Smooth muscle cell (in vitro differentiated cells): ENCODE data around the gene FAM124A. TPM values are rescaled to one million over a fixed set of nuclear protein-coding genes. Genes with fewer than 3 reads are reported as not detected.

Experiments
- DNase-seq: peaks from one replicate; lab custom pipeline; 2025; ENCODE audit not compliant: unreplicated experiment; lab: John Stamatoyannopoulos, UW
- H2AFZ ChIP-seq: fragments of 200-600 bp; sonication (generic); 2 replicates; pipeline ENCODE4 v1.6.0; 2016; ENCODE audit warnings: antibody characterized with exemption, low read depth, mild to moderate bottlenecking
- H3F3A ChIP-seq: fragments of 200-600 bp; sonication (generic); 2 replicates; pipeline ENCODE4 v1.6.0; 2017; ENCODE audit warnings: antibody characterized with exemption, low read depth
- H3K27ac ChIP-seq: fragments of 200-600 bp; sonication (generic); 2 replicates; pipeline ENCODE4 v1.5.1; 2016; ENCODE audit warnings: low read depth, mild to moderate bottlenecking
- H3K27me3 ChIP-seq: fragments of 200-600 bp; sonication (generic); 2 replicates; pipeline ENCODE4 v1.6.1; 2016; ENCODE audit warnings: low read depth, mild to moderate bottlenecking
- H3K36me3 ChIP-seq: fragments of 200-600 bp; sonication (generic); 2 replicates; pipeline ENCODE4 v1.5.1; 2016; ENCODE audit warnings: low read depth
- H3K4me1 ChIP-seq: fragments of 200-600 bp; sonication (generic); 2 replicates; pipeline ENCODE4 v1.5.1; 2016; ENCODE audit warnings: low read depth
- H3K4me2 ChIP-seq: fragments of 200-600 bp; sonication (generic); 2 replicates; pipeline ENCODE4 v1.6.0; 2016; ENCODE audit warnings: mild to moderate bottlenecking
- H3K4me3 ChIP-seq: fragments of 200-600 bp; sonication (generic); 2 replicates; pipeline ENCODE4 v1.5.1; 2016; ENCODE audit warnings: mild to moderate bottlenecking
- H3K79me2 ChIP-seq: fragments of 200-600 bp; sonication (generic); 2 replicates; pipeline ENCODE4 v1.6.0; 2016; ENCODE audit warnings: low read depth, mild to moderate bottlenecking
- H3K9ac ChIP-seq: fragments of 200-600 bp; sonication (generic); 2 replicates; pipeline ENCODE4 v1.6.0; 2016; ENCODE audit warnings: low read depth
- H3K9me3 ChIP-seq: fragments of 200-600 bp; sonication (generic); replicated peaks from 2 replicates; pipeline ENCODE4 v1.5.1; 2016; ENCODE audit warnings: low read depth
- H4K20me1 ChIP-seq: fragments of 200-600 bp; sonication (generic); 2 replicates; pipeline ENCODE4 v1.6.0; 2016; ENCODE audit warnings: low read depth
- CTCF ChIP-seq: fragments of 200-600 bp; sonication (generic); IDR thresholded peaks from 2 replicates; pipeline ENCODE4 v1.5.1; 2017; ENCODE audit warnings: borderline replicate concordance, mild to moderate bottlenecking, antibody characterized with exemption; ENCODE audit not compliant: insufficient read depth, poor library complexity, severe bottlenecking
- WGBS: methylation state at CpG from one replicate; pipeline ENCODE4 v1.1.7; 2016; ENCODE audit warnings: low lambda C conversion rate; 5-methylcytosine and 5-hydroxymethylcytosine counted together
- polyA plus RNA-seq: library from polyadenylated mRNA; unstranded; fragments of >200 nt; fragmentation: Nextera tagmentation; extraction: Ambion mirVana; gene quantifications from 2 replicates; pipeline ENCODE4 v1.2.1, GENCODE V29; 2016
- total RNA-seq: library from RNA; depleted of rRNA; stranded (reverse); fragments of >200 nt; gene quantifications from 2 replicates; pipeline ENCODE4 v1.2.3, GENCODE V29; 2014

The FAM124A gene
- total and polyA plus RNA-seq, 2 experiments from 2014 or later: 0.06 TPM; not detected in 1

GRCh38 chr13:51178456-51179074 is 43.6 kb upstream of the FAM124A start:
- H3K36me3 ChIP-seq: no peaks in the 10 kb centered on the region
- no peak for TF ChIP-seq CTCF
- 97% methylated on average over 4 of the region's 4 CpGs for WGBS

DNA sequence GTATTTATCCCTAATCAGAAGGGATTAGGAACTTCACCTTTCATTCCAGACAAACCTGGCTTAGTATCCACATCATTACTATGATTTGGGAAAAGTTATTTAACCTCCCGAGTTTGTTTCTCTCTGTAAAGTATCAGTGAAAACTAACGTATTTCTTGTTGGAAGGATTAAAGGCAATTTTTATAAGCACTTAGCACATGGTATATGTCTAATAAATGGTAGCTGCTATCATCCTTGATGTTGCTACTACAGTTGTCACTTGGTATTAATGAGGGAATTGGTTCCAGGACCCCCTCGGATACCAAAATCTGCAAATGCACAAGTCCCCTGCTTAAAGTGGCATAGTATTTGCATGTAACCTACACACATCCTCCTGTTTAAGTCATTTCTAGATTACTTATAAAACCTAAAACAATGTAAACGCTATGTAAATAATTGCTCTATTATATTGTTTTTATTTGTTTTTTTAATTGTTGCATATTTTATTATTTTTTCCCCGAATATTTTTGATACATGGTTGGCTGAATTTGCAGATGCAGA is 42.7 kb upstream of the FAM124A start:
- 86% methylated on average over 5 of the region's 5 CpGs for WGBS
- Histone ChIP-seq H3K36me3 (no peaks in the 10 kb centered on the region), H4K20me1 (no peaks in the 10 kb centered on the region), H3K4me1 (no peaks in the 10 kb centered on the region), H3K9me3 (no peaks in the 10 kb centered on the region), H2AFZ (no peak overlapping the region), H3K79me2 (no peaks in the 10 kb centered on the region), H3K4me3 (no peak overlapping the region), H3K27ac (no peak overlapping the region), H3K4me2 (no peak overlapping the region), H3F3A (no peaks in the 10 kb centered on the region), H3K9ac (no peak overlapping the region), H3K27me3 (no peaks in the 10 kb centered on the region)
- no peak for TF ChIP-seq CTCF
- no peak for DNase-seq

More at GRCh38 chr13:51178456-51179074, 43.6 kb upstream of the FAM124A start:
- no peak overlapping the region for H3K27ac ChIP-seq
- no peak overlapping the region for H3K4me3 ChIP-seq
- no peak for DNase-seq
- no peaks in the 10 kb centered on the region for H3K27me3 ChIP-seq
- no peak overlapping the region for H2AFZ ChIP-seq
- H4K20me1 ChIP-seq: no peaks in the 10 kb centered on the region
- no peak overlapping the region for H3K4me2 ChIP-seq
- H3F3A ChIP-seq: no peaks in the 10 kb centered on the region
- H3K9ac ChIP-seq: no peak overlapping the region
- no peaks in the 10 kb centered on the region for H3K79me2 ChIP-seq
- H3K4me1 ChIP-seq: no peaks in the 10 kb centered on the region
- H3K9me3 ChIP-seq: no peaks in the 10 kb centered on the region

DNA sequence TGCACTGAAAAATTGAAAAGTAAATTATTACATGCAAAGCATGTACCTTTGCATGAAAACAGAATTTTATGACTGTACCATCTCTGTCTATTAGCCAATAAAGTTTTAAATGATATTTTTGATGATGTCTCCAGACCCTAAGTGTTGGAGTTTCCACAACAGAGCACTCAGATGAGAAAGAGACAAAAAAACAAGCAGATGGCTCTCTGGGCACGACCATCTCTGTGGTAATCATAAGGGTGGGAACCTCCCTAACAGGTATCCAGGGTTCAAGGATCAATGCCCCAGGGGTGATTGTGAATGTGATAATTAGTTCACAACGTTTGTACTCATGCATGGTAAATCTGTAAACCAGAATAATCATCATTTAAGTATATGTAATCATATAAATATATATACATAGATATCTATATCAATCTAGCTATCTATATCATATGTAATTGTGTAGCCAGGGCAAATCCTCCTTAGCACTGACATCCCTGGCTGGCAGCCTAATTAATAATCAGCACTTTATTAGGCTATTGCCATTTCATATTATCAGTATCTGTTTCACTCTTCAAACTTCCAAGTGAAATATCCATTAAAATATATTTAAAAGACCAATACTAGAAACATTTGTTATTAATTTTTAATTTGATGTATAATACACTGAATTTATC is 41.2 kb upstream of the FAM124A start:
- Histone ChIP-seq H3K4me3 (no peak overlapping the region), H3F3A (no peaks in the 10 kb centered on the region), H3K9me3 (no peaks in the 10 kb centered on the region), H2AFZ (no peak overlapping the region), H3K36me3 (no peaks in the 10 kb centered on the region), H3K4me1 (no peaks in the 10 kb centered on the region), H3K27ac (no peak overlapping the region), H3K79me2 (no peaks in the 10 kb centered on the region), H3K9ac (no peak overlapping the region), H3K4me2 (no peak overlapping the region), H4K20me1 (no peaks in the 10 kb centered on the region), H3K27me3 (no peaks in the 10 kb centered on the region)
- TF ChIP-seq CTCF: no peak
- 43% methylated on average over 2 of the region's 2 CpGs for WGBS
- no peak for DNase-seq
